H1 (cell line): ENCODE results near the gene CTPS2.
"Not testable (repeated sequence)": the region's sequence is repeated elsewhere in the genome, so short reads cannot be mapped to it uniquely, and the experiment has no call there.

Experiments
- CHD2 ChIP-seq: IDR thresholded peaks from 2 replicates; pipeline ENCODE4 v1.6.1; 2012; ENCODE audit warnings: low read length, improper control_type of control experiment
- CTCF ChIP-seq, 3 experiments: IDR thresholded peaks; 1 replicate in 2 of 3; 2 replicates in 1 of 3; pipeline versions ENCODE4 v1.5.1 to v1.6.1; 2011; ENCODE audit warnings: low read length in 3 of 3, mild to moderate bottlenecking in 3 of 3, inconsistent platforms in 2 of 3, low read depth in 1 of 3, moderate library complexity in 1 of 3; ENCODE audit not compliant: insufficient read depth in 1 of 3; ENCODE audit errors: control extremely low read depth in 1 of 3
- EP300 ChIP-seq, 2 experiments: IDR thresholded peaks; 1 replicate in 1 of 2; 2 replicates in 1 of 2; pipeline ENCODE4 v1.6.1; 2011 to 2012; ENCODE audit warnings: low read depth in 2 of 2, low read length in 2 of 2, mild to moderate bottlenecking in 2 of 2, borderline replicate concordance in 1 of 2, inconsistent platforms in 1 of 2, moderate library complexity in 1 of 2
- HDAC2 ChIP-seq, 2 experiments: fragments of 300-600 bp in 1 of 2; sonication (generic) in 1 of 2; IDR thresholded peaks; 2 replicates each; pipeline ENCODE4 v1.6.1; 2011 to 2012; ENCODE audit warnings: low read depth in 2 of 2, low read length in 2 of 2, mild to moderate bottlenecking in 2 of 2, moderate library complexity in 2 of 2, borderline replicate concordance in 1 of 2, inconsistent platforms in 1 of 2
- JUN ChIP-seq: IDR thresholded peaks from 2 replicates; pipeline ENCODE4 v1.6.1; 2011; ENCODE audit warnings: low read depth, mild to moderate bottlenecking, improper control_type of control experiment, low read length
- KDM4A ChIP-seq: IDR thresholded peaks from one replicate; pipeline ENCODE4 v1.7.1; 2012; ENCODE audit warnings: low read depth, mild to moderate bottlenecking, moderate library complexity, low read length, inconsistent platforms; ENCODE audit not compliant: severe bottlenecking
- NANOG ChIP-seq: IDR thresholded peaks from 2 replicates; pipeline ENCODE4 v1.6.1; 2011; ENCODE audit warnings: low read length, low read depth, mild to moderate bottlenecking, inconsistent platforms; ENCODE audit not compliant: insufficient read depth, poor library complexity, severe bottlenecking
- POLR2A ChIP-seq, 2 experiments: IDR thresholded peaks; 1 replicate in 1 of 2; 2 replicates in 1 of 2; pipeline ENCODE4 v1.6.1; 2011; ENCODE audit warnings: low read depth in 2 of 2, low read length in 2 of 2, mild to moderate bottlenecking in 2 of 2; ENCODE audit errors: control extremely low read depth in 1 of 2
- POLR2AphosphoS5 ChIP-seq: IDR thresholded peaks from 2 replicates; pipeline ENCODE4 v1.6.1; 2011; ENCODE audit warnings: low read depth, low read length
- RAD21 ChIP-seq, 2 experiments: IDR thresholded peaks in 1 of 2; conservative IDR thresholded peaks in 1 of 2; 2 replicates each; pipeline ENCODE4 v1.6.1; 2011; ENCODE audit warnings: low read depth in 2 of 2, low read length in 2 of 2, improper control_type of control experiment in 1 of 2, inconsistent platforms in 1 of 2, mild to moderate bottlenecking in 1 of 2, moderate library complexity in 1 of 2
- TAF1 ChIP-seq: IDR thresholded peaks from 2 replicates; pipeline ENCODE4 v1.6.1; 2011; ENCODE audit warnings: mild to moderate bottlenecking, low read depth, low read length
- TCF12 ChIP-seq: IDR thresholded peaks from 2 replicates; pipeline ENCODE4 v1.6.1; 2011; ENCODE audit warnings: low read depth, mild to moderate bottlenecking, low read length
- TF ChIP-seq, protein P1 (sequence below): IDR thresholded peaks from 2 replicates; pipeline ENCODE4 v1.6.1; 2011; ENCODE audit warnings: low read length, improper control_type of control experiment

- TF ChIP-seq, protein P1, sequence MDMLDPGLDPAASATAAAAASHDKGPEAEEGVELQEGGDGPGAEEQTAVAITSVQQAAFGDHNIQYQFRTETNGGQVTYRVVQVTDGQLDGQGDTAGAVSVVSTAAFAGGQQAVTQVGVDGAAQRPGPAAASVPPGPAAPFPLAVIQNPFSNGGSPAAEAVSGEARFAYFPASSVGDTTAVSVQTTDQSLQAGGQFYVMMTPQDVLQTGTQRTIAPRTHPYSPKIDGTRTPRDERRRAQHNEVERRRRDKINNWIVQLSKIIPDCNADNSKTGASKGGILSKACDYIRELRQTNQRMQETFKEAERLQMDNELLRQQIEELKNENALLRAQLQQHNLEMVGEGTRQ, result not testable (repeated sequence)
- not testable (repeated sequence) for TF ChIP-seq CTCF (IDR thresholded peaks at IDR 0.05; ENCODE audit: control extremely low read depth in 1 of 3, insufficient read depth in 1 of 3, low read depth in 1 of 3, low read length in 3 of 3); TAF1; EP300 (IDR thresholded peaks at IDR 0.05; ENCODE audit: borderline replicate concordance in 1 of 2, low read depth in 2 of 2, low read length in 2 of 2); POLR2AphosphoS5; POLR2A (IDR thresholded peaks at IDR 0.05; ENCODE audit: control extremely low read depth in 1 of 2, low read depth in 2 of 2, low read length in 2 of 2); JUN; TCF12; KDM4A; NANOG; RAD21 (IDR thresholded peaks at IDR 0.05 in 1 of 2, conservative IDR thresholded peaks at IDR 0.05 in 1 of 2; ENCODE audit: low read depth in 2 of 2, low read length in 2 of 2); CHD2; HDAC2 (IDR thresholded peaks at IDR 0.05; ENCODE audit: borderline replicate concordance in 1 of 2, low read depth in 2 of 2, low read length in 2 of 2)
These were observed 109.2 kb downstream of the CTPS2 start for GRCh38 chrX:16603235-16603634.
